Heart right ventricle (tissue), 16 donors: ENCODE data around the gene MYCBP2. TPM values are rescaled to one million over a fixed set of nuclear protein-coding genes. Genes with fewer than 3 reads are reported as not detected.

Experiments
- ATAC-seq, 8 donors: fragments of 200-7000 bp; cut with Tn5 transposase; one replicate each; pipeline ENCODE4 v1.9.1; 2020; ENCODE audit warnings: mild to moderate bottlenecking in 8 of 8, moderate library complexity in 8 of 8, moderate number of reproducible peaks in 1 of 8
- DNase-seq, 2 donors: peaks; one replicate each; pipeline ENCODE4 v3.0.0-alpha.2; 2020
- H3K27ac ChIP-seq, 10 donors: fragments of 200-600 bp; sonication (generic) in 2 of 10; one replicate each; pipeline versions ENCODE4 v1.5.0 to v1.8.0; 2020 to 2022; ENCODE audit warnings: mild to moderate bottlenecking in 3 of 10
- H3K27me3 ChIP-seq, 7 donors: fragments of 200-600 bp; one replicate each; pipeline ENCODE4 v1.8.0; 2021 to 2022; ENCODE audit warnings: mild to moderate bottlenecking in 2 of 7
- H3K36me3 ChIP-seq, 9 donors: fragments of 200-600 bp; sonication (generic) in 1 of 9; one replicate each; pipeline versions ENCODE4 v1.5.0 to v1.8.0; 2020 to 2022; ENCODE audit warnings: mild to moderate bottlenecking in 2 of 9
- H3K4me1 ChIP-seq, 9 donors: fragments of 200-600 bp; sonication (generic) in 1 of 9; one replicate each; pipeline versions ENCODE4 v1.5.0 to v1.8.0; 2020 to 2022; ENCODE audit warnings: mild to moderate bottlenecking in 4 of 9
- H3K4me3 ChIP-seq, 10 donors: fragments of 200-600 bp; sonication (generic) in 2 of 10; one replicate each; pipeline versions ENCODE4 v1.5.0 to v1.8.0; 2020 to 2022; ENCODE audit warnings: mild to moderate bottlenecking in 7 of 10, moderate library complexity in 2 of 10
- H3K9me3 ChIP-seq, 11 donors: fragments of 200-600 bp in 10 of 11; sonication (generic) in 2 of 11; one replicate each; pipeline versions ENCODE4 v1.5.0 to v1.8.0; 2013 to 2022; ENCODE audit warnings: mild to moderate bottlenecking in 2 of 11, control low read depth in 1 of 11, moderate library complexity in 1 of 11
- CTCF ChIP-seq, 9 donors: fragments of 200-600 bp; sonication (generic) in 2 of 9; IDR thresholded peaks; one replicate each; pipeline versions ENCODE4 v1.5.0 to v1.8.0; 2021 to 2022; ENCODE audit warnings: antibody characterized with exemption in 9 of 9, mild to moderate bottlenecking in 5 of 9, moderate library complexity in 1 of 9
- WGBS, 2 donors: extraction: QIAGEN DNeasy Blood & Tissue Kit; methylation state at CpG; one replicate each; pipeline ENCODE4 v1.1.7; 2013; ENCODE audit warnings: inconsistent platforms in 1 of 2; 5-methylcytosine and 5-hydroxymethylcytosine counted together
- intact Hi-C, 10 donors: fragments of 100-400 bp; cut with DNase I; formaldehyde crosslinking; loops; one replicate each; pipeline versions ENCODE4 v1.11.1 to v1.14.2; 2022
- polyA plus RNA-seq, 2 donors: library from polyadenylated mRNA; stranded (reverse); fragments of 200-250 nt; gene quantifications; one replicate each; pipeline ENCODE4 v1.2.3, GENCODE V29; 2013
- total RNA-seq, 10 donors: library from RNA; stranded (reverse); fragmentation: NEBNext Ultra II Directional in 3 of 10; extraction: Animal tissue kit (Norgen Biotek cat#: 25700) in 3 of 10; gene quantifications; one replicate each; pipeline versions ENCODE4 v1.2.1 to v1.2.4, GENCODE V29; 2021 to 2023
- donor health status: Arrhythmogenic right ventricular cardiomyopathy.
- donor health status: ischemic (EF 13 %, LVEDD 7.1; RV severe dilation, severe dysfunction).
- donor health status: healthy with polysubstance abuse.
- donor health status: DM: no; HTN: yes; CAD: no.
- donor health status: DM: no; HTN: no; CAD: no.
- donor health status: ischemic (EF 25% LVEDD 6.9; RV normal size, moderate dysfunction).
- donor health status: ischemic (EF 25% LVEDD 5.7; RV mildly dilated, moderate dysfunction).
- donor health status: healthy.
- donor health status: DM: yes; HTN: yes; CAD: no.
- donor health status: Ischemic cardiomyopathy.
- donor health status: ischemic (EF 35%, LVEDD 5.7; RV mildly dilated, moderate dysfunction).
- donor health status: nonischemic (EF 11% LVEDD 7.7; RV severe dilation, severe dysfunction).
- donor health status: DM: yes; HTN: yes; CAD: no.
- donor health status: PGD.
- donor health status: ischemic (EF 29% LVEDD 5.4; RV normal size, mild dysfunction).
- donor health status: nonischemic (EF 23%, LVEDD 6.1; RV moderate dilation, normal function).

MYCBP2 gene
- total and polyA plus RNA-seq, 12 donors, result 18.6 to 70.7 (median 52.4) TPM

GRCh38 chr13:77274126-77274525, 52.8 kb downstream of the MYCBP2 start:
- intact Hi-C loops, result loop anchor here in 3 of 10 donors (10.0 kb wide), 1 partner anchor 201 kb away; no protein-coding TSS in a partner anchor
- ATAC-seq (no peak), DNase-seq (no peak)
- Histone ChIP-seq H3K27me3 (no peaks in the 10 kb centered on the region), H3K4me1 (no peaks in the 10 kb centered on the region), H3K4me3 (no peak overlapping the region), H3K27ac (no peak overlapping the region), H3K36me3 (peaks cover 0 to 71% (median 34%) of the 10 kb centered on the region in 9 donors), H3K9me3 (no peaks in the 10 kb centered on the region)
- WGBS, 2 donors, result 95 to 100% methylated on average over 1 of the region's 1 CpG
- peak in 4 of 9 donors; percentile 15 to 36 (median 23) for TF ChIP-seq CTCF (IDR thresholded peaks at IDR 0.05)

GRCh38 chr13:77269141-77269540, 57.8 kb downstream of the MYCBP2 start:
- no peaks in the 10 kb centered on the region for H3K9me3 ChIP-seq
- ATAC-seq, result no peak
- 97 to 100% methylated on average over 1 of the region's 1 CpG for WGBS, 2 donors
- H3K27me3 ChIP-seq, result no peaks in the 10 kb centered on the region
- no peak for TF ChIP-seq CTCF (IDR thresholded peaks at IDR 0.05)
- no peak overlapping the region for H3K27ac ChIP-seq
- DNase-seq, result no peak
- H3K36me3 ChIP-seq, result peaks cover 0 to 98% (median 50%) of the 10 kb centered on the region in 9 donors
- H3K4me1 ChIP-seq, result no peaks in the 10 kb centered on the region
- intact Hi-C loops, result no loop called here
- H3K4me3 ChIP-seq, result no peak overlapping the region

- no peak overlapping the region for H3K4me3 ChIP-seq
- no peak for TF ChIP-seq CTCF (IDR thresholded peaks at IDR 0.05)
- intact Hi-C loops, result no loop called here
- WGBS, 2 donors, result 76 to 81% methylated on average over 2 of the region's 2 CpGs
- no peak overlapping the region for H3K27ac ChIP-seq
- no peak for DNase-seq
- no peaks in the 10 kb centered on the region for H3K9me3 ChIP-seq
- H3K36me3 ChIP-seq, result peaks cover 0 to 99% (median 39%) of the 10 kb centered on the region in 9 donors
- no peaks in the 10 kb centered on the region for H3K4me1 ChIP-seq
- ATAC-seq, result peak in 1 of 8 donors; percentile 61
- H3K27me3 ChIP-seq, result no peaks in the 10 kb centered on the region
Observed at GRCh38 chr13:77267362-77267761, 59.5 kb downstream of the MYCBP2 start.

GRCh38 chr13:77265336-77265735, 61.6 kb downstream of the MYCBP2 start:
- Histone ChIP-seq H3K4me3 (no peak overlapping the region), H3K27ac (no peak overlapping the region), H3K36me3 (peaks cover 0 to 100% (median 32%) of the 10 kb centered on the region in 9 donors), H3K27me3 (no peaks in the 10 kb centered on the region), H3K9me3 (no peaks in the 10 kb centered on the region), H3K4me1 (no peaks in the 10 kb centered on the region)
- intact Hi-C loops, result no loop called here
- 95 to 96% methylated on average over 5 of the region's 5 CpGs for WGBS, 2 donors
- TF ChIP-seq CTCF (IDR thresholded peaks at IDR 0.05), result no peak
- DNase-seq (no peak), ATAC-seq (no peak)
